GM21786 (cell line): Measurements from ENCODE around the gene RABGAP1L.

ENCODE experiments used
- ATAC-seq: cut with Tn5 transposase; IDR thresholded peaks from one replicate; pipeline ENCODE4 v1.9.1; 2021; ENCODE audit not compliant: unreplicated experiment

RABGAP1L gene

GRCh38 chr1:174743654-174744561 is 584.6 kb downstream of the RABGAP1L start:
- ATAC-seq = no peak

GRCh38 chr1:174744886-174745285 is 585.6 kb downstream of the RABGAP1L start:
- ATAC-seq = no peak

GRCh38 chr1:174746024-174746808 is 586.9 kb downstream of the RABGAP1L start:
- ATAC-seq = no peak

- no peak for ATAC-seq
These were observed 588.3 kb downstream of the RABGAP1L start for GRCh38 chr1:174747613-174748012.

GRCh38 chr1:174748586-174748985 is 589.3 kb downstream of the RABGAP1L start:
- ATAC-seq = no peak

- ATAC-seq = no peak
These were observed 593.8 kb downstream of the RABGAP1L start for GRCh38 chr1:174753131-174753530.

GRCh38 chr1:174761335-174761734 is 602.0 kb downstream of the RABGAP1L start:
- ATAC-seq = no peak

GRCh38 chr1:174761901-174762585 is 602.7 kb downstream of the RABGAP1L start:
- ATAC-seq = no peak

- ATAC-seq = no peak
These were observed 604.9 kb downstream of the RABGAP1L start for GRCh38 chr1:174764191-174764590.

GRCh38 chr1:174766727-174767126 is 607.4 kb downstream of the RABGAP1L start:
- ATAC-seq = no peak

- ATAC-seq = no peak
These were observed 609.2 kb downstream of the RABGAP1L start for GRCh38 chr1:174768516-174768915.

GRCh38 chr1:174768949-174769348 is 609.6 kb downstream of the RABGAP1L start:
- ATAC-seq = no peak

- no peak for ATAC-seq
These were observed 610.7 kb downstream of the RABGAP1L start for GRCh38 chr1:174769961-174770549.

- ATAC-seq = no peak
These were observed 616.3 kb downstream of the RABGAP1L start for GRCh38 chr1:174775621-174776020.

- ATAC-seq = no peak
These were observed 617.9 kb downstream of the RABGAP1L start for GRCh38 chr1:174777262-174777661.

- ATAC-seq = no peak
These were observed 626.2 kb downstream of the RABGAP1L start for GRCh38 chr1:174785510-174785909.

GRCh38 chr1:174786358-174786757 is 627.0 kb downstream of the RABGAP1L start:
- ATAC-seq = no peak

- ATAC-seq = peak; percentile 71
These were observed 627.4 kb downstream of the RABGAP1L start for GRCh38 chr1:174786760-174787159.

GRCh38 chr1:174788981-174789380 is 629.7 kb downstream of the RABGAP1L start:
- ATAC-seq = no peak

- peak; percentile 76 for ATAC-seq
These were observed 630.1 kb downstream of the RABGAP1L start for GRCh38 chr1:174789399-174789798.

GRCh38 chr1:174791863-174792262 is 632.5 kb downstream of the RABGAP1L start:
- ATAC-seq = no peak
